HL-60 (cell line): ENCODE measurements around the gene LRCH4.
A peak's percentile ranks its signal among the peaks of the same experiment; 100 is the strongest.

Experiments
- DNase-seq, 2 experiments: peaks; one replicate each; pipeline ENCODE4 v3.0.0-alpha.2; 2010 to 2020; ENCODE audit warnings: low read depth in 1 of 2, low spot score in 1 of 2
- H3K27ac ChIP-seq: fragments of 250-450 bp; sonication (Bioruptor Pico); replicated peaks from 2 replicates; pipeline ENCODE4 v1.5.1; 2020; ENCODE audit warnings: mild to moderate bottlenecking, moderate library complexity
- H3K27me3 ChIP-seq: fragments of 250-450 bp; sonication (Bioruptor Pico); 2 replicates; pipeline ENCODE4 v1.5.1; 2021; ENCODE audit warnings: mild to moderate bottlenecking, moderate library complexity; ENCODE audit not compliant: insufficient read depth, poor library complexity, severe bottlenecking
- H3K4me3 ChIP-seq: replicated peaks from 2 replicates; pipeline ENCODE4 v1.5.1; 2011; ENCODE audit warnings: mild to moderate bottlenecking, control low read depth, low read length; ENCODE audit not compliant: insufficient read depth
- CTCF ChIP-seq: IDR thresholded peaks from one replicate; pipeline ENCODE4 v1.5.1; 2011; ENCODE audit warnings: low read length, control low read depth, inconsistent platforms; ENCODE audit not compliant: insufficient read depth
- GABPA ChIP-seq: IDR thresholded peaks from 2 replicates; pipeline ENCODE4 v1.6.1; 2012; ENCODE audit warnings: low read depth
- POLR2AphosphoS5 ChIP-seq: IDR thresholded peaks from 2 replicates; pipeline ENCODE4 v1.6.1; 2012; ENCODE audit warnings: low read depth
- SPI1 ChIP-seq: IDR thresholded peaks from 2 replicates; pipeline ENCODE4 v1.6.1; 2012; ENCODE audit warnings: low read depth, mild to moderate bottlenecking, borderline replicate concordance
- TF ChIP-seq, protein P1 (sequence below): IDR thresholded peaks from 2 replicates; pipeline ENCODE4 v1.6.1; 2012; ENCODE audit warnings: low read depth; ENCODE audit not compliant: insufficient replicate concordance

Gene LRCH4

DNA sequence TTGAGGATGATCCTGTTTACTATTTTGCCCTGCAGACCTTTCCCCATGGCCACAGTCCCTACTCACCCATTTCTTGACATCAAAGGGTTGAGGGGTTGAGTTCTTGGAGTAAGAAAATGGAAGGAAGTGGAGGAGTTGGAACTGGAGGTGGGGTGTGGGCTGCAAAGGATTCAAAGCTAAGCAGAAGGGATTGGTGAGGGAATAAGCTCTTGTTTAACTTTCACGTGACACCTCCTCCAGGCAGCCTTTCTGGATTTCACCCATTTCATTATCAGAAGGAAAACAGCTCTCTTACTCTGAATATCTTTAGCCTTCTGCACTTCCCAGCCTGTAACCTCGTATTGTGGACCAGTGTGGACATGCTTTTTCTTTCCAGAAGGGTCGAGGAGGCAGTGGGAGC lies 40.1 kb upstream of the LRCH4 start:
- Histone ChIP-seq H3K27ac (no peak overlapping the region), H3K4me3 (peak overlapping the region; percentile 29; the same call in 1 of the 2 replicates), H3K27me3 (no peaks in the 10 kb centered on the region)
- no peak for DNase-seq
- TF ChIP-seq POLR2AphosphoS5 (no peak), SPI1 (no peak), CTCF (no peak), GABPA (no peak)
- TF ChIP-seq, protein P1, sequence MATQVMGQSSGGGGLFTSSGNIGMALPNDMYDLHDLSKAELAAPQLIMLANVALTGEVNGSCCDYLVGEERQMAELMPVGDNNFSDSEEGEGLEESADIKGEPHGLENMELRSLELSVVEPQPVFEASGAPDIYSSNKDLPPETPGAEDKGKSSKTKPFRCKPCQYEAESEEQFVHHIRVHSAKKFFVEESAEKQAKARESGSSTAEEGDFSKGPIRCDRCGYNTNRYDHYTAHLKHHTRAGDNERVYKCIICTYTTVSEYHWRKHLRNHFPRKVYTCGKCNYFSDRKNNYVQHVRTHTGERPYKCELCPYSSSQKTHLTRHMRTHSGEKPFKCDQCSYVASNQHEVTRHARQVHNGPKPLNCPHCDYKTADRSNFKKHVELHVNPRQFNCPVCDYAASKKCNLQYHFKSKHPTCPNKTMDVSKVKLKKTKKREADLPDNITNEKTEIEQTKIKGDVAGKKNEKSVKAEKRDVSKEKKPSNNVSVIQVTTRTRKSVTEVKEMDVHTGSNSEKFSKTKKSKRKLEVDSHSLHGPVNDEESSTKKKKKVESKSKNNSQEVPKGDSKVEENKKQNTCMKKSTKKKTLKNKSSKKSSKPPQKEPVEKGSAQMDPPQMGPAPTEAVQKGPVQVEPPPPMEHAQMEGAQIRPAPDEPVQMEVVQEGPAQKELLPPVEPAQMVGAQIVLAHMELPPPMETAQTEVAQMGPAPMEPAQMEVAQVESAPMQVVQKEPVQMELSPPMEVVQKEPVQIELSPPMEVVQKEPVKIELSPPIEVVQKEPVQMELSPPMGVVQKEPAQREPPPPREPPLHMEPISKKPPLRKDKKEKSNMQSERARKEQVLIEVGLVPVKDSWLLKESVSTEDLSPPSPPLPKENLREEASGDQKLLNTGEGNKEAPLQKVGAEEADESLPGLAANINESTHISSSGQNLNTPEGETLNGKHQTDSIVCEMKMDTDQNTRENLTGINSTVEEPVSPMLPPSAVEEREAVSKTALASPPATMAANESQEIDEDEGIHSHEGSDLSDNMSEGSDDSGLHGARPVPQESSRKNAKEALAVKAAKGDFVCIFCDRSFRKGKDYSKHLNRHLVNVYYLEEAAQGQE = no peak

DNA sequence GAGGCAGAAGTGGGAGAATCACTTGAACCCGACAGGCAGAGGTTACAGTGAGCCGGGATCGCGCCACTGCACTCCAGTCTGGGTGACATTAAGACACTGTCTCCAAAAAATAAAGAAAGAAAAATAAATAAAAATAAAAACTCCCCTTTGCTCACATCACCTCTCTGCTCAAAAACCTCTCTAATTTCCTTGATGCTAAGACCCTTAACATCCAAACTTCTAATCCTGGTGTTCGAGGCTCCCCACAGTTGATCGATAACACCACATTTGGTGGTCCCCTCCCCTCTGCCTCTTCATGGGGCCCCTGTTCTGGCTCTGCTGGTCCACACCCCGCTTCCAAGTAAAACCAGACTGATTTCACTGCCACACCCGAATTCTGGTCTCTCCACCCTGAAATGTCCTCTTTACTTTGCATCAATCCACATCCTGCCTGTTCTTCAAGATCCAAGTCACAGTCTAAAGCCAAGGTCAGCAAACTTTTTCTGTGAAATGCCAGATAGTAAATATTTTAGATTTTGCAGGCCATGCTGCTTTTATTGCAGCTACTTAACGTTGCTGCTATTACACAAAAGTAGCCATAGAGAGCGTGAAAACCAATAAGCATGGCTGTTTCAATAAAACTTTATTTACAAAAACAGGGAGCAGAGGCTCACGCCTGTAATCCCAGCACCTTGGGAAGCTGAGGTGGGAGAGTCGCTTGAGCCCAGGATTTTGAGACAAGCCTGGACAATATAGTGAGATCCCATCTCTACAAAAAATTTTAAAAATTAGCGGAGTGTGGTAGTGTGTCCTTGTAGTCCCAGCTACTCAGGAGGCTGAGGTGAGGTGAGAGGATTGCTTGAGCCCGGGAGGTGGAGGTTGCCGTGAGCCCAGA lies 38.3 kb upstream of the LRCH4 start:
- Histone ChIP-seq H3K4me3 (no peak overlapping the region), H3K27me3 (no peaks in the 10 kb centered on the region), H3K27ac (no peak overlapping the region)
- no peak for DNase-seq
- TF ChIP-seq GABPA (no peak), SPI1 (no peak), CTCF (no peak), POLR2AphosphoS5 (no peak)
- TF ChIP-seq, protein P1 = no peak

DNA sequence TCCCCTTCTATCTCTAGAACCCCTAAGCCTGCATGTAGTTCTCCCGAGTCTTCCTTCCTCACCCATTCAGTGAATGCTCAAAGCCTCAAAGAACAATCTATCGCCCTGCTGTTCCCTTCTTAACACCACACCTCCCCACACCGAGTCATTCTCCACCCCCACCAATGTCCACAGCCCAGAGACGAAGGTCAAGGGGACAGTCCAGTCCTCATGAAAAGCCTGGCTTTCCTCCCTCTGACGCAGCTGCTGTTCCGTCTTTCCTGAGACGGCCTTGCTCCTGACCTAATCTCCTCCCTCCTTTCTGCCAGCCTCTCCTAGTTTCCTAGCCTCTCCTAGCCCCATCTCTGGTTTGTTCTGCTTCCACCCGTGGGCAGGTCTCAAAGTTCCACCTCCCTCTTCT lies 35.6 kb upstream of the LRCH4 start:
- TF ChIP-seq GABPA = no peak
- no peak for TF ChIP-seq CTCF
- TF ChIP-seq, protein P1 = no peak
- TF ChIP-seq SPI1 = no peak
- TF ChIP-seq POLR2AphosphoS5 = no peak
- H3K4me3 ChIP-seq = no peak overlapping the region
- no peaks in the 10 kb centered on the region for H3K27me3 ChIP-seq
- DNase-seq = no peak
- no peak overlapping the region for H3K27ac ChIP-seq
